A549 (cell line): ENCODE measurements around the gene POLR2H.

Experiments used
- EP300 ChIP-seq, 2 experiments: fragments of >200 bp; sonication (Bioruptor Twin); formaldehyde crosslinking; IDR thresholded peaks; 2 replicates in 1 of 2; 3 replicates in 1 of 2; pipeline ENCODE4 v1.6.1; 2016 to 2017
- ESRRA ChIP-seq: fragments of 150-350 bp; IDR thresholded peaks from 2 replicates; pipeline ENCODE4 v1.6.1; 2014; ENCODE audit warnings: mild to moderate bottlenecking, low read length, borderline replicate concordance
- MYC ChIP-seq: IDR thresholded peaks from 2 replicates; pipeline ENCODE4 v1.6.1; 2012; ENCODE audit warnings: mild to moderate bottlenecking, inconsistent platforms, low read length, improper control_type of control experiment, borderline replicate concordance
- POLR2A ChIP-seq: IDR thresholded peaks from 2 replicates; pipeline ENCODE4 v1.6.1; 2012; ENCODE audit warnings: mild to moderate bottlenecking, low read length
- TF ChIP-seq, protein P1 (sequence below): fragments of >200 bp; sonication (Bioruptor Twin); formaldehyde crosslinking; IDR thresholded peaks from 3 replicates; pipeline ENCODE4 v1.5.1; 2016
- TF ChIP-seq, protein P2 (sequence below): fragments of 250-450 bp; sonication (Bioruptor Pico); IDR thresholded peaks from 2 replicates; pipeline ENCODE4 v1.5.0; 2021; ENCODE audit warnings: mild to moderate bottlenecking, moderate library complexity, borderline replicate concordance

DNA sequence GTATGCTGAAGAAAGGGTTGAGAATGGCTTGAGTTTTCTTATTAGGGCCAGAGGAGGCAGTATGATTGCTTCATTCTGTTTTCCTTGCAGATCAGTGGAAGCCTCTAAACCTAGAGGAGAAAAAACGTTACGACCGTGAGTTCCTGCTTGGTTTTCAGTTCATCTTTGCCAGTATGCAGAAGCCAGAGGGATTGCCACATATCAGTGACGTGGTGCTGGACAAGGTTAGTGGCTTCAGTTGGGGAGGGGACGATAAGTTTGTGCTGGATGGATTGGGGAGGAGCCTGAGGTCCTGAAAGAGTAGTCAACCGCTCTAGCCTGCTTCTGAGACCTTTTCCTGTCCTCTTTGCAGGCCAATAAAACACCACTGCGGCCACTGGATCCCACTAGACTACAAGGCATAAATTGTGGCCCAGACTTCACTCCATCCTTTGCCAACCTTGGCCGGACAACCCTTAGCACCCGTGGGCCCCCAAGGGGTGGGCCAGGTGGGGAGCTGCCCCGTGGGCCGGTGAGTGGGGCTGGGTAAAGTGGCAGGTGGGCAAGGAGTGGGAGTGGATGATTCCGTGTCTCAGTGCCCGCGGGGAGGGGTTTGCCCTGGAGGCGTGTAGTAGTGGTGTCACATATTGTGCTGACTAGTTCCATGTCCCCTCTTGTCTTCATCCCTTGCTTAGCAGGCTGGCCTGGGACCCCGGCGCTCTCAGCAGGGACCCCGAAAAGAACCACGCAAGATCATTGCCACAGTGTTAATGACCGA lies 38.6 kb upstream of the POLR2H start:
- TF ChIP-seq, protein P1, sequence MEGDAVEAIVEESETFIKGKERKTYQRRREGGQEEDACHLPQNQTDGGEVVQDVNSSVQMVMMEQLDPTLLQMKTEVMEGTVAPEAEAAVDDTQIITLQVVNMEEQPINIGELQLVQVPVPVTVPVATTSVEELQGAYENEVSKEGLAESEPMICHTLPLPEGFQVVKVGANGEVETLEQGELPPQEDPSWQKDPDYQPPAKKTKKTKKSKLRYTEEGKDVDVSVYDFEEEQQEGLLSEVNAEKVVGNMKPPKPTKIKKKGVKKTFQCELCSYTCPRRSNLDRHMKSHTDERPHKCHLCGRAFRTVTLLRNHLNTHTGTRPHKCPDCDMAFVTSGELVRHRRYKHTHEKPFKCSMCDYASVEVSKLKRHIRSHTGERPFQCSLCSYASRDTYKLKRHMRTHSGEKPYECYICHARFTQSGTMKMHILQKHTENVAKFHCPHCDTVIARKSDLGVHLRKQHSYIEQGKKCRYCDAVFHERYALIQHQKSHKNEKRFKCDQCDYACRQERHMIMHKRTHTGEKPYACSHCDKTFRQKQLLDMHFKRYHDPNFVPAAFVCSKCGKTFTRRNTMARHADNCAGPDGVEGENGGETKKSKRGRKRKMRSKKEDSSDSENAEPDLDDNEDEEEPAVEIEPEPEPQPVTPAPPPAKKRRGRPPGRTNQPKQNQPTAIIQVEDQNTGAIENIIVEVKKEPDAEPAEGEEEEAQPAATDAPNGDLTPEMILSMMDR, result no peak
- no peak for TF ChIP-seq ESRRA
- TF ChIP-seq POLR2A, result no peak
- TF ChIP-seq EP300 (IDR thresholded peaks at IDR 0.05), result no peak
- no peak for TF ChIP-seq MYC
- TF ChIP-seq, protein P2, sequence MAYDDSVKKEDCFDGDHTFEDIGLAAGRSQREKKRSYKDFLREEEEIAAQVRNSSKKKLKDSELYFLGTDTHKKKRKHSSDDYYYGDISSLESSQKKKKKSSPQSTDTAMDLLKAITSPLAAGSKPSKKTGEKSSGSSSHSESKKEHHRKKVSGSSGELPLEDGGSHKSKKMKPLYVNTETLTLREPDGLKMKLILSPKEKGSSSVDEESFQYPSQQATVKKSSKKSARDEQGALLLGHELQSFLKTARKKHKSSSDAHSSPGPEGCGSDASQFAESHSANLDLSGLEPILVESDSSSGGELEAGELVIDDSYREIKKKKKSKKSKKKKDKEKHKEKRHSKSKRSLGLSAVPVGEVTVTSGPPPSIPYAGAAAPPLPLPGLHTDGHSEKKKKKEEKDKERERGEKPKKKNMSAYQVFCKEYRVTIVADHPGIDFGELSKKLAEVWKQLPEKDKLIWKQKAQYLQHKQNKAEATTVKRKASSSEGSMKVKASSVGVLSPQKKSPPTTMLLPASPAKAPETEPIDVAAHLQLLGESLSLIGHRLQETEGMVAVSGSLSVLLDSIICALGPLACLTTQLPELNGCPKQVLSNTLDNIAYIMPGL (CRISPR knock-in tag), result no peak
